Inflammatory macrophage treated with lipopolysaccharide for 1 hour (primary cell): ENCODE data around the gene ZNF37A.
"Not testable (repeated sequence)": the region's sequence is repeated elsewhere in the genome, so short reads cannot be mapped to it uniquely, and the experiment has no call there.

Experiments
- DNase-seq, 2 donors: peaks; one replicate each; pipeline ENCODE4 v3.0.0-alpha.2; 2020 to 2022

The ZNF37A gene

DNA sequence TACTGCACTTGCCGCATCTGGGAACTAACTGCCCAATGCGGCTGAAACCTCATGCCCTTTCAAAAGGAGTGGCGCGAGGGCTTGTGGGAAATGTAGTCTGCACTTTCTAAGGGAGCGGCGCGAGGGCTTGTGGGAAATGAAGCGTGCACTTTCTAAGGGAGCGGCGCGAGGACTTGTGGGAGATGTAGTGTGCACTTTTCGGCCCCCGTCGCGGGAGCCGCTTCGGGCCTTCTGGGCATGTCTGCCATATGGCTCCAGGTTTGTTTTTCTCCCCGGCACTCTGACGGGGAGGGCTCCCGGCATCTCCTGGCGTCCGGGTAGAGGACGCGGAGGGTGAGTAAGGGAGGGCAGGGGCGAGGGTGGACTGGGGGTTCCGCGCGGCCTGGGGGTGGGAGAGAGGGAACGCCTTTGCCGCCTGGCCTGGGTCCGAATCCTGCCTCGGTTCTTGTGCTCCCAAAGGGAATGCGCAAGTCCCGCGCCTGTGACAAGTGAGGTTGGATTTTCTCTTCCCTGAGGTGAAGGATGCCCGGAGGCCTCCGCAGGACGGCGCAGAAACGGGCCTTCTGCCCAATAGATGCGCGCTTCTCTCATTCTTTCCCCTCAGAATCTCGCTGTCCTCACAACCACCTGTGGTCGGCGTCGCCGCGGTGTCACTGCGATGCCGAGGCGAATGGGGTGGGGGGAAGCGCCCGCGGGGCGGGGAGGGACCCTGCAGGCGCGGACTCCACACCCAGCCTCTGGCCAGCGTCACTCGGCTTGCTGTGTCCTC, at the start of gene ZNF37A:
TSS of gene ZNF37A (plus strand) at position 180 of the 769 bp plus-strand sequence. CDS start 2,281 bp downstream, outside the sequence.
- peak; percentile 91 to 99 for DNase-seq

DNA sequence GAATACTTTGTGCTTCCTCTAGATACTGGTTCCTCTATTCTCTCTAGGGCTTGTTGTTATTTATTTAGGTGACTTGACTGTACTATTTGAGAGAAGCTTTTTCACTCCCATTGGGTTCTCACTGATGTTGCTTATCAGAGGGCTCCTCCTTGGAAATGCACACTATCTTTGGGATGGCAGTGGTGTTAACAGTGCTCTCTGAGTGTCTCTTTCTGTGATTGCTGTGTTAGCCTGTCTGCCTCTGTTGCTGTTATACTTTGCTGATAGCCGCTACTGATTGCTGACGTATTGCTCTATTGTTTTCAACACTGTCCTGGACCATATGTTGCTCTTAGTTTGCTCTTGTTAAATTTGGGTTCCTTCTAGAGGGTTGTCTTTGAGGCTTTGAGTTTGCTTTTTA, 49.0 kb upstream of the ZNF37A start:
- DNase-seq, result no peak

DNA sequence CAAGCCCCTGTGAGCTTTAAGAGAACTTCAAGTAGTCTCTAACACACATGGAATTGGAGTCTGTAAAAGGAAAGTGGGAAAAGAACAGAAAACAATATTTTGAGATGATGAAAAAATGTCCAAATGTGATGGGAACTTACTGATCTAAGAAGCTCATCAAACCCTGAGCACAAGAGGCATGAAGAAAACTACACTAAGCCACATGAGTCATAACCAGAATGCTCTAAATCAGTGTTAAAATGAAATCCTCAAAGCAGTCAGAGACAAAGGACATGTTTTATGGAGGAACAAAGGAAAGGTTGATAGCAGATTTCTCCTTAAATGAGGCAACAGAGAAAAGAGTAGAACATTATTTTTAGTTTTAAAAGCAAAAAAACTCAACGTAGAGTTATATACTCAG, 46.5 kb upstream of the ZNF37A start:
- no peak for DNase-seq

GRCh38 chr10:38050212-38050611, 43.9 kb upstream of the ZNF37A start:
- no peak for DNase-seq

GRCh38 chr10:38054361-38054797, 39.8 kb upstream of the ZNF37A start:
- peak; percentile 37 to 57 for DNase-seq

DNA sequence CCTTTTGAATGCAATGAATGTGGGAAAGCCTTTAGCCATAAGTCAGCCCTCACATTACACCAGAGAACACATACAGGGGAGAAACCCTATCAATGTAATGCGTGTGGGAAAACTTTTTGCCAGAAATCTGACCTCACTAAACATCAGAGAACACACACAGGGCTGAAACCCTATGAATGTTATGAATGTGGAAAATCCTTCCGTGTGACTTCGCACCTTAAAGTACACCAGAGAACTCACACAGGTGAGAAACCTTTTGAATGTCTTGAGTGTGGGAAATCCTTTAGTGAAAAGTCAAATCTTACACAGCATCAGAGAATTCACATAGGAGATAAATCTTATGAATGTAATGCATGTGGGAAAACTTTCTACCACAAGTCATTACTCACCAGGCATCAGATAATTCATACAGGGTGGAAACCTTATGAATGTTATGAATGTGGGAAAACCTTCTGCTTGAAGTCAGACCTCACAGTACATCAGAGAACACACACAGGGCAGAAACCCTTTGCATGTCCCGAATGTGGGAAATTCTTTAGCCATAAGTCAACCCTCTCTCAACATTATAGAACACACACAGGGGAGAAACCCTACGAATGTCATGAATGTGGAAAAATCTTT, 38.8 kb upstream of the ZNF37A start:
- DNase-seq, result not testable (repeated sequence)

DNA sequence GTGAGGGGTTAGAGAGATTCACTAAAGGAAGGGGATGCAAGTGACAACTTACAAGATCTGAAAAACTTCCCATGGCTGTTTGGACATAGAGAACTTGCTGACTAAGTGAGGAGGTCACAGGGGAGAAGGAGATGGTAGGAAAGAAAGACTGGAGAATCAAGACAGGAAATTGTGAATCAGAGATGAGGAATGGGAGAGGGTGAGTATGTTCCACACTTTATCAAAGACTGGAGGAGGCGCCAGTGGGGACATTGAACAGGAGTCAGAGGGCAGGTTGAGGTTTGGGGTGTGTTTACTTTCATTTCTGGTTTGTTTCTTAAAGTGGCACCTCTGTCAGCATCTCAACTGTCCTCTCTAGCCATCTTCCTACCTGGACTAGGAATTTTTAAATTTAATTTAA, 24.5 kb upstream of the ZNF37A start:
- not testable (repeated sequence) for DNase-seq

DNA sequence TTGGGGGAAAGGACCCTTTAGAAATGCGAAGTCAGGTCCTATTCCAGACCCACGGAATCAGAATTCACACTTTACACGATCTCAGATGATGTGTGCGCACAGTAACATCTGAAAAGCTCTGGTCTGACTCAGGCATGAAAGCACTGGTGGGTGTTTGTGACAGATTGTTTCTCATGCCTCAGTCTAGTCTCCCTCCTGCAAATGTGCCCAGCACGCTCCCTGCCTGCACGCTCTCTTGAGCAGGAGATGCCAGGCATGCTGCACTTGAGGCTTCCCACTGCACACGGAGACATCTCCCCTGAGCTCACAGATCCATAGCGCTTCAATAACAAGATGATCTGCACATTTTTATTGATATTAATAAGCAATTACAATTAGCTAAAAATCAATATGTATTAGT, 23.6 kb upstream of the ZNF37A start:
- no peak for DNase-seq

GRCh38 chr10:38072552-38072951, 21.6 kb upstream of the ZNF37A start:
- DNase-seq, result no peak

DNA sequence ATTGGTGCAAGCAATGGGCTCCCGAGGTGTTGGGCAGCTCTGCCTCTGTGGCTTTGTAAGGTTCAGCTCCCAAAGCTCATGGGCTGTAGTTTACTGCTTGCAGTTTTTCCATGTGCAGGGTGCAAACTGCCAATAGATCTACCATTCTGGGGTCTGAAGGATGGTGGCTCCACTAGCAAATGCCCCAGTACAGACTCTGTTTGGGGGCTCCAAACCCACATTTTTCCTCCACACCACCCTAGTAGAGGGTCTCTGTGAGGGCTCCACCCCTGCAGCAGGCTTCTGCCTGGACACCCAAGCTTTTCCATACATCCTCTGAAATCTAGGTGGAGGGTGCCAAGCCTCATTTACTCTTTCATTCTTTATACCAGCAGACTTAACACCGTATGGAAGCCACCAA, 17.4 kb upstream of the ZNF37A start:
- DNase-seq, result no peak

- DNase-seq, result not testable (repeated sequence)
These were observed 819 bp upstream of the ZNF37A start for GRCh38 chr10:38093318-38093717.

- DNase-seq, result no peak
These were observed 350 bp upstream of the ZNF37A start for GRCh38 chr10:38093816-38094157.

- no peak for DNase-seq
These were observed 914 bp downstream of the ZNF37A start for GRCh38 chr10:38094927-38095574.

GRCh38 chr10:38102880-38103279, 8.7 kb downstream of the ZNF37A start:
- DNase-seq, result no peak

- DNase-seq, result no peak
These were observed 9.6 kb downstream of the ZNF37A start for GRCh38 chr10:38103756-38104155.

DNA sequence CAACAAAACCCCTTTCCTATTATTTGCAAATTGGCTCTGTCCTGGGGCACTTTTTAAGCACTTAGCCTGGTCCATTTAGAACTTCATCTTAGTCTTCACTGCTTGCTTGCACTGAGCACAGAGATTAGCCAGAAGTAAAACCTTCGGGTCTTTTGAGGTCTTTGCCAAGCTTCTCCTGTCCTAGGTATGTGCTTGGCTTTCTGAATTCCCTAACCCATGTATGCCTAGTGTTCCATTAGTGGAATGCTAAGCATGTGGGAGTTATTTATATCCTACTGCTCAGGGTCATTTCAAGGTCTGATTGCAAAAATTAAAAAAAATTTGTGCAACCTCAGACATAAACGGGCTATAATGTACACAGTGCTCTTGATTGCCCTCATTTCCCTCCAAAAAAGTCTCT, 18.0 kb downstream of the ZNF37A start:
- DNase-seq, result no peak

GRCh38 chr10:38118072-38118807, 24.1 kb downstream of the ZNF37A start:
- DNase-seq, result no peak

GRCh38 chr10:38119038-38119437, 24.9 kb downstream of the ZNF37A start:
- DNase-seq, result no peak

GRCh38 chr10:38127812-38128211, 33.7 kb downstream of the ZNF37A start:
- DNase-seq, result no peak

DNA sequence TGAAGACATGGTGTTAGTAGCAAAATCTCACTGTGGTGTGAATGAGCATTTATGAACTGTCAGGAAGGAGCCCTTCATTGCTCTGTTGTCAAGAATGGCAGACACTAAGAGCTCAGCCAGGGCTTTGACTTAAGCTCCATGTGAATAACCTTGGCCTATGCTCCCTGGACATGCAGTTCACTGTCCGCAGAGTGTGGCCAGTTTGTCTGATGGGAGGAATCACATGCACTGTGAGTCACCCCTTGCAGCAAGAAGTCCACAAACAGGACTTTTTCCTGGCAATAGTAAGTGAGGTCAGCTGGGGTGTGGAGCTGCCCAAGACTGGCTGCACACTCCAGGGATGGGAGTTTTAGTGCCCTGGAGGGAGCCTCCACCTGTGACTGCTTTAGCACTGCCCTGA, 49.5 kb downstream of the ZNF37A start:
- no peak for DNase-seq

DNA sequence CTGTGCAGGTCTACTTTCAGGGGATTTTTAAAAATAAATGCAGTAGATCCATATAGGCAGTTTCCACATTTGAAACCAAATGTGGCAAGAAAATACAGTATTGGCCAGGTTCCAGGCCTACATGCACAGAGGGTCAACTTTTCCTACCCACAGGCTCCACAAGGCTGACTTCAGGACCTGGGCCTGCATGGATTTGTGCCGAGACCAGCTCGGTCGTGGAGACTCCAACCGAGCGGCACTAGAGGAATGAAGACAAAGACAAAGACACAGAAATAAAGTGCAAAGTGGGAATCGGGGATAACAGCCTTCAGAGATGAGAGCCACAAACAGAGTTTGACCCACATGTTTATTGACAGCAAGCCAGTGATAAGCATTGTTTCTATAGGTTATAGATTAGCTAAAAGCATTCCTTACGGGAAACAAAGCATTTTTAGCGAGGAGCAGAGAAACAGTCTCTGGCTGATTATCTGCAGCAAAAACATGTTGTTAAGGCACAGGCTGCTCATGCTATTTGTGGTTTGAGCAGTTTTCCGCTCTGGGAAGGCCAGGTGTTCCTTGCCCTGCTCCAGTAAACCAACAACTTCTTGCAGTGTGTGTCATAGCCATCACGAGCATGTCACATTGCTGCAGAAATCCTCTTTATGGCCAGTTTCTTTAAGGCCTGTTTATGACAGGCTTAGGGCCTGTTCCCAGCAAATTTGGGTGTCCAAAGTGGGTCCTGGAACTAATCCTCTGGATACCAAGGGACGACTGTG, 52.6 kb downstream of the ZNF37A start:
- DNase-seq, result no peak

DNA sequence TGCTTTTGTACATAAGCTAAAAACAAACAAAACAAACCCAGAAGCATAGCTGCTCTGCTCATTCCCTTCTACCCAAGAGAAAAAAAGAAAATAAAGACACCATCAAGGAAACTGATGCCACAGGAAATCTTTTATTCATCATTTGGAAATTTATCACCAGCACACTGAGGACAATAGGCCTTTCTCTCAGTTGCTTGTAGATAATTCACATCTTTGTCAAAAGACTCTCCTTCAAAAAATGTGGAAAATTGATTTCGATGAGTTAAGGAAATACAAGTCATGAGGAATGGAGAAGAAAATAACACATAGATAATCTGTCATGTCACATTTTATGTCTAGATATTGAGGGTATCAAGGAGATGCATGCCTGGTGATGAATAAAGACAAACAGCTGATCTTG, 53.5 kb downstream of the ZNF37A start:
- no peak for DNase-seq
